ENCODE measurements around the gene EFCAB13. TPM values are rescaled to one million over a fixed set of nuclear protein-coding genes. Genes with fewer than 3 reads are reported as not detected.
A peak's percentile ranks its signal among the peaks of the same experiment; 100 is the strongest.

EFCAB13 gene
- total RNA-seq, 4 donors from 2014 or later: 1.2 to 4.5 (median 2.8) TPM

DNA sequence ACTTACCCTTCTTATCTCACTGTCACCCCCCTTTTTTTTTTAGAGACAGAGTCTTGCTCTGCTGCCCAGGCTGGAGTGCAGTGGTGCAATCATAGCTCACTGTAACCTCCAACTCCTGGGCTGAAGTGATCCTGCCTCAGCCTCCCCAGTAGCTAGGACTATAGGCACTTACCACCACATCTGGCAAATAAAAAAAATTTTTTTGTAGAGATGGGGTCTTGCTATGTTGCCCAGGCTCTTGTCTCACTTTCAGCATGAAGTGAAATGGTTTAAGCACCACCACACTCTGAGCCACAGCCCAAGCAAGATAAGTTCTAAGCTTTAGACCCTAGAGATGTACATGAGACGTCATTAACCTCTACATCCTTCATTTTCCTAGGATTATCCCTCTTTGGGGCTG lies 34.5 kb upstream of the EFCAB13 start:
- no peak for DNase-seq (ENCODE audit: low spot score in 2 of 2)
- no peak overlapping the region for H3K4me3 ChIP-seq (ENCODE audit: low read depth, poor library complexity, severe bottlenecking)
- 95 to 100% methylated on average over 1 of the region's 1 CpG for WGBS, 2 donors
- no peak for TF ChIP-seq POLR2A (IDR thresholded peaks at IDR 0.05)
- TF ChIP-seq, protein P1, sequence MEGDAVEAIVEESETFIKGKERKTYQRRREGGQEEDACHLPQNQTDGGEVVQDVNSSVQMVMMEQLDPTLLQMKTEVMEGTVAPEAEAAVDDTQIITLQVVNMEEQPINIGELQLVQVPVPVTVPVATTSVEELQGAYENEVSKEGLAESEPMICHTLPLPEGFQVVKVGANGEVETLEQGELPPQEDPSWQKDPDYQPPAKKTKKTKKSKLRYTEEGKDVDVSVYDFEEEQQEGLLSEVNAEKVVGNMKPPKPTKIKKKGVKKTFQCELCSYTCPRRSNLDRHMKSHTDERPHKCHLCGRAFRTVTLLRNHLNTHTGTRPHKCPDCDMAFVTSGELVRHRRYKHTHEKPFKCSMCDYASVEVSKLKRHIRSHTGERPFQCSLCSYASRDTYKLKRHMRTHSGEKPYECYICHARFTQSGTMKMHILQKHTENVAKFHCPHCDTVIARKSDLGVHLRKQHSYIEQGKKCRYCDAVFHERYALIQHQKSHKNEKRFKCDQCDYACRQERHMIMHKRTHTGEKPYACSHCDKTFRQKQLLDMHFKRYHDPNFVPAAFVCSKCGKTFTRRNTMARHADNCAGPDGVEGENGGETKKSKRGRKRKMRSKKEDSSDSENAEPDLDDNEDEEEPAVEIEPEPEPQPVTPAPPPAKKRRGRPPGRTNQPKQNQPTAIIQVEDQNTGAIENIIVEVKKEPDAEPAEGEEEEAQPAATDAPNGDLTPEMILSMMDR (IDR thresholded peaks at IDR 0.05): no peak
- intact Hi-C loops (cut with DNase I; ENCODE audit: low total_unique reads): no loop called here

DNA sequence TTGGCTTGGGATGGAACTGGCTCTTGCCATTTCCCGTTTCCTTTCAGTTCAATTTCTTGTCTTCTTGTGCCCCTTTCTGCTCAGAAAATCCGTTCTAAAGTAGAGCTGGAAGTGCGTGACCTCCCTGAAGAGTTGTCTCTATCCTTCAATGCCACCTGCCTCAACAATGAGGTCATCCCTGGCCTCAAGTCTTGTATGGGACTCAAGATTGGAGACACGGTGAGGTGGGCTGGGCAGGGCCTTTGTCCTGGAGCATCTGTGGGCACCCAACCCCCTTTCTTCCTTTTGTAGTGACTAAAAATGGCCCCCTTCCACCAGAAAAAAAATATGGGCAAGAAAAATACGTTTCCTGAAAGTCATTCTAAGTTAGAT lies 32.9 kb upstream of the EFCAB13 start:
- TF ChIP-seq POLR2A (IDR thresholded peaks at IDR 0.05): no peak
- TF ChIP-seq, protein P1 (IDR thresholded peaks at IDR 0.05): no peak
- 75 to 78% methylated on average over 5 of the region's 5 CpGs for WGBS, 2 donors
- no peak overlapping the region for H3K4me3 ChIP-seq (ENCODE audit: low read depth, poor library complexity, severe bottlenecking)
- DNase-seq (ENCODE audit: low spot score in 2 of 2): no peak
- intact Hi-C loops (cut with DNase I; ENCODE audit: low total_unique reads): no loop called here

DNA sequence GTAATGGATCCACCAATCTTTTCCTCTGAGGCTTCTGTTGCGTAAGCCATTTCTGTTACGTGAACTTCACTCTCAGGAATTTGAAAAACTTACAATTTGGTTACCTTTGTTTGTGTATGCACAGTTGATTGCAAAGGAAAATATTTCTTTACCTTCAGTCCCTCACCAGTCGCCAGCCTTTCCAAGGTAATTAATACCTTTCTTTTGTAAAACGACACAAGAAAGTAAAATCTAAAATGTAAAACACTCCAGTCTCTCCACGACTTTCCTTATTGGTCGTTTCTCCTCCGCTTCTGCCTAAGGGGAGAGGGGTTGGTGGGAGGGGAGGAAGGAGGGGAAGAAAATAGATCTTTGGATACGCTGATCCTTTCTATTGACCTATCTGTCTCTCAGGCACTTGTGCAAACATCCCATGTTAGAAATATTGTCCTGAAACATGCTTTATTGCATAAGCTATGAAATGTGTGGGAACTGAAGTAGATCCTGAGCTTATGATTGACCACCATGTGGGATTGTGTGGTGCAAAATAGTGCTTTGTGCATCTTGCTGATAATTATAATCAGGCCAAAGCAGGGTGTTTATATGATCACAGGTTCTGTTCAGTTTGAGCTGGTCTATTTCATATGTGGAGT lies 32.4 kb upstream of the EFCAB13 start:
- 70 to 72% methylated on average over 8 of the region's 8 CpGs for WGBS, 2 donors
- H3K4me3 ChIP-seq (ENCODE audit: low read depth, poor library complexity, severe bottlenecking): no peak overlapping the region
- no peak for DNase-seq (ENCODE audit: low spot score in 2 of 2)
- TF ChIP-seq, protein P1 (IDR thresholded peaks at IDR 0.05): no peak
- no peak for TF ChIP-seq POLR2A (IDR thresholded peaks at IDR 0.05)
- intact Hi-C loops (cut with DNase I; ENCODE audit: low total_unique reads): no loop called here

DNA sequence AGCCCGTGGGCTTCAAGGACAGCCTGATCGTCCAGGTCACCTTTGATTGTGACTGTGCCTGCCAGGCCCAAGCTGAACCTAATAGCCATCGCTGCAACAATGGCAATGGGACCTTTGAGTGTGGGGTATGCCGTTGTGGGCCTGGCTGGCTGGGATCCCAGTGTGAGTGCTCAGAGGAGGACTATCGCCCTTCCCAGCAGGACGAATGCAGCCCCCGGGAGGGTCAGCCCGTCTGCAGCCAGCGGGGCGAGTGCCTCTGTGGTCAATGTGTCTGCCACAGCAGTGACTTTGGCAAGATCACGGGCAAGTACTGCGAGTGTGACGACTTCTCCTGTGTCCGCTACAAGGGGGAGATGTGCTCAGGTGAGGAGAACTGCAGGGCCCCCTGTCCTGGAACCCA lies 31.5 kb upstream of the EFCAB13 start:
- TF ChIP-seq POLR2A (IDR thresholded peaks at IDR 0.05): no peak
- TF ChIP-seq, protein P1 (IDR thresholded peaks at IDR 0.05): no peak
- WGBS, 2 donors: 91 to 93% methylated on average over 14 of the region's 14 CpGs
- intact Hi-C loops (cut with DNase I; ENCODE audit: low total_unique reads): no loop called here
- no peak for DNase-seq (ENCODE audit: low spot score in 2 of 2)
- no peak overlapping the region for H3K4me3 ChIP-seq (ENCODE audit: low read depth, poor library complexity, severe bottlenecking)

DNA sequence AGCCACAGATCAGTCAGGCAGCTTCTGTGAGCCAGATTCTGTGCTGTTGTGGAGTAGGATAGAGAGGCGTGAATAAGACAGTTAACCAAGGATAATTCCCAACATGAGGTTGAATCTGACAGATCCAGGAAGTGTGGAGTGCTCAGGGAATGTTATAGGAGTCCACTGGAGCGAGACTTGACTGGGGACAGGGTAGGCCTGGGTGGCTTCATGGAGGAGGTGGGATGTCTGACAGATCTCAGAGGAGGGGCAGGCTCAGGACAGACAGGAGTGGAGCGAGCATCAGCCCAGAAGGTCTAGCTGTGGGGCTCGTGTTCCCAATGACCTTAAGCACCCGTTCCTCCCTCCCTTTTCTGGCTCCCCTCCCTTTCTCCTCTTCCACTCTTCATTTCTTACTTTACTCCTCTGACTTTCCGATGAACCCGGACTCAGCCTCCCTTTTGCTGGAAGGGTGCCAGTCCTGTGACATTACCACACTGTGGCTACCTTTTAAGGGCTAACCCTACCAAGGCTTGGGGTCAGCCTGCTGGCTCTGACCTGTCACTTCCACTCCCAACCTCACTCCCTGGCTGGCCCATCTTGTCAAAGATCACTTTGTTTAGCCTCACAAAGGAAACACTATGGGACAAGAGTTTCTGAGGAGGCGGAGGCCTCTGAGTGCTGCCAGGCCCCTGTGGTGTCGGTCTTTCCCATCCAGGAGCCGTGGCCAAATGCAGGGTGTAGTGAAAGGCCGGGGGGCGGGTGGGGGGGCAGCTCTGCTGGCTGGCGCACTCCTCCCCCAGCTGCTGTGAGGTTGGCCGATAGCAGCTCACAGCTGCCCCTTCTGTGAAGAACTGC lies 28.5 kb upstream of the EFCAB13 start:
- intact Hi-C loops (cut with DNase I; ENCODE audit: low total_unique reads): no loop called here
- 61 to 72% methylated on average over 10 to 14 of the region's 14 CpGs for WGBS, 2 donors

More for the DNA sequence above, 28.5 kb upstream of the EFCAB13 start:
- TF ChIP-seq, protein P1 (IDR thresholded peaks at IDR 0.05): no peak
- TF ChIP-seq POLR2A (IDR thresholded peaks at IDR 0.05): no peak
- peak in 1 of 2 donors; percentile 82 for DNase-seq (ENCODE audit: low spot score in 2 of 2)
- H3K4me3 ChIP-seq (ENCODE audit: low read depth, poor library complexity, severe bottlenecking): no peak overlapping the region
